Ishikawa (cell line): Measurements from ENCODE around the gene CACNA1H.

Experiments used
- CEBPB ChIP-seq: IDR thresholded peaks from 2 replicates; pipeline ENCODE4 v1.6.1; 2012
- CREB1 ChIP-seq: IDR thresholded peaks from 2 replicates; pipeline ENCODE4 v1.6.1; 2012; ENCODE audit warnings: low read depth
- EGR1 ChIP-seq: IDR thresholded peaks from 2 replicates; pipeline ENCODE4 v1.6.1; 2012
- EP300 ChIP-seq: IDR thresholded peaks from 2 replicates; pipeline ENCODE4 v1.6.1; 2012; ENCODE audit warnings: borderline replicate concordance
- FOXM1 ChIP-seq: IDR thresholded peaks from 2 replicates; pipeline ENCODE4 v1.6.1; 2012; ENCODE audit warnings: low read depth, borderline replicate concordance
- MAX ChIP-seq: IDR thresholded peaks from 2 replicates; pipeline ENCODE4 v1.6.1; 2012
- NFIC ChIP-seq: IDR thresholded peaks from 2 replicates; pipeline ENCODE4 v1.6.1; 2012
- RAD21 ChIP-seq: IDR thresholded peaks from 2 replicates; pipeline ENCODE4 v1.6.1; 2012; ENCODE audit warnings: low read depth
- REST ChIP-seq: IDR thresholded peaks from 2 replicates; pipeline ENCODE4 v1.6.1; 2012; ENCODE audit warnings: low read depth, mild to moderate bottlenecking
- TAF1 ChIP-seq: IDR thresholded peaks from 2 replicates; pipeline ENCODE4 v1.6.1; 2012; ENCODE audit warnings: low read depth, mild to moderate bottlenecking
- TCF12 ChIP-seq: IDR thresholded peaks from 2 replicates; pipeline ENCODE4 v1.6.1; 2012; ENCODE audit warnings: low read depth
- TEAD4 ChIP-seq: IDR thresholded peaks from 2 replicates; pipeline ENCODE4 v1.6.1; 2012
- USF1 ChIP-seq: IDR thresholded peaks from 2 replicates; pipeline ENCODE4 v1.6.1; 2012
- YY1 ChIP-seq: IDR thresholded peaks from 2 replicates; pipeline ENCODE4 v1.6.1; 2012; ENCODE audit warnings: low read depth
- ZBTB7A ChIP-seq: IDR thresholded peaks from 2 replicates; pipeline ENCODE4 v1.6.1; 2012; ENCODE audit warnings: low read depth

The CACNA1H gene

GRCh38 chr16:1117176-1117900, 35.6 kb upstream of the CACNA1H start:
- TF ChIP-seq USF1, result no peak
- no peak for TF ChIP-seq ZBTB7A
- TF ChIP-seq REST, result no peak
- TF ChIP-seq CEBPB, result no peak
- TF ChIP-seq TEAD4, result no peak
- TF ChIP-seq TAF1, result no peak
- TF ChIP-seq CREB1, result no peak
- TF ChIP-seq FOXM1, result no peak
- no peak for TF ChIP-seq EP300
- no peak for TF ChIP-seq TCF12
- no peak for TF ChIP-seq EGR1
- no peak for TF ChIP-seq YY1
- no peak for TF ChIP-seq NFIC
- no peak for TF ChIP-seq MAX
- TF ChIP-seq RAD21, result no peak

GRCh38 chr16:1117926-1118325, 35.0 kb upstream of the CACNA1H start:
- no peak for TF ChIP-seq USF1

- TF ChIP-seq NFIC (no peak), FOXM1 (no peak), EP300 (no peak), EGR1 (no peak), TEAD4 (no peak), REST (no peak), RAD21 (no peak), MAX (no peak), USF1 (no peak), TCF12 (no peak), TAF1 (no peak), CEBPB (no peak), YY1 (no peak), ZBTB7A (no peak), CREB1 (no peak)
Observed at GRCh38 chr16:1119129-1119528, 33.8 kb upstream of the CACNA1H start.

GRCh38 chr16:1119766-1120576, 32.9 kb upstream of the CACNA1H start:
- no peak for TF ChIP-seq YY1
- TF ChIP-seq REST, result peak; percentile 28; the same call in 1 of the 2 replicates
